H1 (cell line): Measurements from ENCODE around the gene JAG2. TPM values are rescaled to one million over a fixed set of nuclear protein-coding genes. Genes with fewer than 3 reads are reported as not detected.

Experiments used
- CTCF ChIA-PET: fragments of 300-600 bp; sonication (Branson Sonifier 250); formaldehyde crosslinking; loops from one replicate; lab custom pipeline; 2021; ENCODE audit not compliant: partially characterized antibody; lab: Charles Lee
- POLR2A ChIA-PET: fragments of 300-600 bp; sonication (Branson Sonifier 250); formaldehyde crosslinking; loops from one replicate; lab custom pipeline; 2021; ENCODE audit warnings: inconsistent platforms; ENCODE audit not compliant: partially characterized antibody; lab: Charles Lee
- DNase-seq, 2 experiments: peaks; one replicate each; pipeline versions ENCODE4 v3.0.0 to v3.0.0-alpha.2; 2010 to 2022; ENCODE audit warnings: low spot score in 2 of 2, low read depth in 1 of 2, mixed read lengths in 1 of 2
- FAIRE-seq: peaks from 2 replicates; lab custom pipeline; 2011; peaks lifted over from hg19 to GRCh38; lab: Jason Lieb, UNC
- H2AFZ ChIP-seq: 2 replicates; pipeline ENCODE4 v1.8.1; 2012; ENCODE audit warnings: low read length, inconsistent platforms
- H2AK5ac ChIP-seq: 2 replicates; pipeline ENCODE4 v1.6.1; 2013; ENCODE audit warnings: low read depth, low read length
- H2BK120ac ChIP-seq: replicated peaks from 2 replicates; pipeline ENCODE3; 2013; ENCODE audit warnings: low read depth, low read length, inconsistent platforms
- H2BK12ac ChIP-seq: 2 replicates; pipeline ENCODE4 v1.6.1; 2013; ENCODE audit warnings: low read depth, low read length
- H2BK15ac ChIP-seq: 2 replicates; pipeline ENCODE4 v1.6.1; 2013; ENCODE audit warnings: low read length
- H2BK20ac ChIP-seq: 2 replicates; pipeline ENCODE4 v1.6.1; 2013; ENCODE audit warnings: low read length
- H2BK5ac ChIP-seq: 2 replicates; pipeline ENCODE4 v1.6.1; 2013; ENCODE audit warnings: low read depth, low read length
- H3K14ac ChIP-seq: 2 replicates; pipeline ENCODE4 v1.6.1; 2013; ENCODE audit warnings: inconsistent platforms; ENCODE audit not compliant: insufficient read length
- H3K18ac ChIP-seq: 2 replicates; pipeline ENCODE4 v1.6.1; 2013; ENCODE audit warnings: low read length; ENCODE audit errors: extremely low read depth
- H3K23ac ChIP-seq: 2 replicates; pipeline ENCODE4 v1.6.1; 2013; ENCODE audit warnings: inconsistent platforms; ENCODE audit not compliant: insufficient read length
- H3K23me2 ChIP-seq: 2 replicates; pipeline ENCODE4 v1.6.1; 2013; ENCODE audit warnings: low read depth, low read length
- H3K27ac ChIP-seq: 2 replicates; pipeline ENCODE4 v1.6.1; 2011; ENCODE audit warnings: low read depth, low read length, inconsistent platforms
- H3K27me3 ChIP-seq, 4 experiments: replicated peaks in 1 of 4; 1 replicate in 1 of 4; 2 replicates in 3 of 4; pipeline versions ENCODE4 v1.6.1 to v1.8.1; 2011 to 2013; ENCODE audit warnings: low read length in 3 of 4, mild to moderate bottlenecking in 3 of 4, inconsistent platforms in 2 of 4, mixed read lengths in 2 of 4, moderate library complexity in 1 of 4; ENCODE audit not compliant: control insufficient read depth in 3 of 4, insufficient read depth in 3 of 4; ENCODE audit errors: extremely low read depth in 1 of 4
- H3K36me3 ChIP-seq, 4 experiments: 2 replicates each; pipeline versions ENCODE4 v1.6.1 to v1.8.1; 2011 to 2013; ENCODE audit warnings: mild to moderate bottlenecking in 4 of 4, low read length in 3 of 4, moderate library complexity in 2 of 4, control low read depth in 1 of 4, inconsistent platforms in 1 of 4; ENCODE audit not compliant: insufficient read depth in 4 of 4, control insufficient read depth in 2 of 4
- H3K4ac ChIP-seq: replicated peaks from 2 replicates; pipeline ENCODE3; 2013; ENCODE audit warnings: low read length, low read depth, mixed read lengths, inconsistent platforms; ENCODE audit not compliant: insufficient read length
- H3K4me1 ChIP-seq, 4 experiments: replicated peaks in 1 of 4; 1 replicate in 1 of 4; 2 replicates in 3 of 4; pipeline versions ENCODE4 v1.6.1 to v1.8.1; 2011 to 2013; ENCODE audit warnings: low read length in 3 of 4, inconsistent platforms in 2 of 4, mixed read lengths in 1 of 4; ENCODE audit not compliant: insufficient read depth in 4 of 4, control insufficient read depth in 3 of 4
- H3K4me2 ChIP-seq, 2 experiments: 2 replicates each; pipeline versions ENCODE4 v1.6.1 to v1.8.1; 2011 to 2013; ENCODE audit warnings: low read depth in 2 of 2, low read length in 2 of 2, control low read depth in 1 of 2, inconsistent platforms in 1 of 2, mild to moderate bottlenecking in 1 of 2; ENCODE audit not compliant: insufficient read depth in 1 of 2
- H3K4me3 ChIP-seq, 4 experiments: fragments of 200-600, 300-600 bp in 1 of 4; sonication (generic), shearing (Covaris generic), sonication (Bioruptor Twin) in 1 of 4; 2 replicates each; pipeline versions ENCODE4 v1.5.1 to v1.8.1; 2011 to 2016; ENCODE audit warnings: low read length in 4 of 4, low read depth in 3 of 4, control low read depth in 2 of 4, inconsistent platforms in 2 of 4, mild to moderate bottlenecking in 2 of 4, mixed read lengths in 1 of 4, moderate library complexity in 1 of 4; ENCODE audit not compliant: insufficient read depth in 2 of 4; ENCODE audit errors: extremely low read depth in 1 of 4
- H3K56ac ChIP-seq: replicated peaks from 2 replicates; pipeline ENCODE3; 2013; ENCODE audit warnings: low read depth, mild to moderate bottlenecking, mixed read lengths, low read length, inconsistent platforms; ENCODE audit not compliant: insufficient read length
- H3K79me1 ChIP-seq: 2 replicates; pipeline ENCODE4 v1.6.1; 2013; ENCODE audit warnings: low read depth, low read length, control low read depth
- H3K79me2 ChIP-seq, 2 experiments: 2 replicates each; pipeline versions ENCODE4 v1.6.1 to v1.8.1; 2012 to 2013; ENCODE audit warnings: low read length in 2 of 2, mild to moderate bottlenecking in 2 of 2, inconsistent platforms in 1 of 2; ENCODE audit not compliant: insufficient read depth in 2 of 2, control insufficient read depth in 1 of 2
- H3K9ac ChIP-seq, 4 experiments: replicated peaks in 1 of 4; 1 replicate in 1 of 4; 2 replicates in 3 of 4; pipeline versions ENCODE4 v1.6.1 to v1.8.1; 2011 to 2013; ENCODE audit warnings: low read depth in 3 of 4, low read length in 3 of 4, control low read depth in 2 of 4, mild to moderate bottlenecking in 2 of 4, moderate library complexity in 2 of 4, inconsistent platforms in 1 of 4; ENCODE audit errors: extremely low read depth in 1 of 4
- H3K9me3 ChIP-seq, 2 experiments: 2 replicates each; pipeline versions ENCODE4 v1.6.1 to v1.8.1; 2012 to 2013; ENCODE audit warnings: mild to moderate bottlenecking in 2 of 2, moderate library complexity in 2 of 2, control low read depth in 1 of 2, inconsistent platforms in 1 of 2, low read depth in 1 of 2, low read length in 1 of 2, mixed read lengths in 1 of 2; ENCODE audit not compliant: insufficient read depth in 2 of 2
- H4K20me1 ChIP-seq, 2 experiments: replicated peaks in 1 of 2; 2 replicates each; pipeline versions ENCODE3 to v1.8.1; 2011 to 2013; ENCODE audit warnings: inconsistent platforms in 2 of 2, low read length in 2 of 2, mild to moderate bottlenecking in 1 of 2; ENCODE audit not compliant: insufficient read depth in 2 of 2, control insufficient read depth in 1 of 2
- H4K5ac ChIP-seq: 2 replicates; pipeline ENCODE4 v1.6.1; 2013; ENCODE audit warnings: low read length, low read depth, mixed read lengths, inconsistent platforms; ENCODE audit not compliant: insufficient read length
- H4K8ac ChIP-seq: 2 replicates; pipeline ENCODE4 v1.8.0; 2013; ENCODE audit warnings: mild to moderate bottlenecking, moderate library complexity, low read length, inconsistent platforms; ENCODE audit not compliant: insufficient read depth; ENCODE audit errors: extremely low read depth
- H4K91ac ChIP-seq: replicated peaks from 2 replicates; pipeline ENCODE3; 2013; ENCODE audit warnings: low read length, mixed read lengths, inconsistent platforms; ENCODE audit not compliant: insufficient read length
- BACH1 ChIP-seq: IDR thresholded peaks from 2 replicates; pipeline ENCODE4 v1.6.1; 2012; ENCODE audit warnings: low read length, improper control_type of control experiment
- CEBPB ChIP-seq: IDR thresholded peaks from 2 replicates; pipeline ENCODE4 v1.6.1; 2012; ENCODE audit warnings: low read depth, low read length
- FOSL1 ChIP-seq: IDR thresholded peaks from 2 replicates; pipeline ENCODE4 v1.6.1; 2011; ENCODE audit warnings: mild to moderate bottlenecking, low read depth, low read length, moderate library complexity; ENCODE audit not compliant: insufficient read depth
- GTF2F1 ChIP-seq: IDR thresholded peaks from 2 replicates; pipeline ENCODE4 v1.6.1; 2012; ENCODE audit warnings: low read depth, low read length, improper control_type of control experiment, borderline replicate concordance
- SIRT6 ChIP-seq: IDR thresholded peaks from one replicate; pipeline ENCODE4 v1.7.1; 2012; ENCODE audit warnings: low read length, inconsistent platforms
- SP4 ChIP-seq: IDR thresholded peaks from 2 replicates; pipeline ENCODE4 v1.6.1; 2012; ENCODE audit warnings: low read length, inconsistent platforms
- SRF ChIP-seq: IDR thresholded peaks from 2 replicates; pipeline ENCODE4 v1.6.1; 2011; ENCODE audit warnings: mild to moderate bottlenecking, low read depth, low read length, moderate library complexity
- SUZ12 ChIP-seq: fragments of 200-600 bp; sonication (generic); IDR thresholded peaks from 2 replicates; pipeline ENCODE4 v1.6.1; 2012; ENCODE audit warnings: mild to moderate bottlenecking, inconsistent platforms, low read length, moderate library complexity, mixed read lengths
- ZNF274 ChIP-seq: IDR thresholded peaks from 2 replicates; pipeline ENCODE4 v1.7.0; 2012; ENCODE audit warnings: low read length, borderline replicate concordance; ENCODE audit errors: extremely low read depth
- WGBS, 2 experiments: shearing (Covaris generic) in 1 of 2; methylation state at CpG; one replicate each; pipeline versions ENCODE4 v1.1.6 to v1.1.7; 2013 to 2015; ENCODE audit warnings: low lambda C conversion rate in 2 of 2, mixed read lengths in 2 of 2, inconsistent platforms in 1 of 2, low coverage in 1 of 2, missing lambda C conversion rate in 1 of 2; ENCODE audit not compliant: insufficient replicate concordance in 2 of 2, insufficient coverage in 1 of 2, insufficient read length in 1 of 2; ENCODE audit errors: extremely low coverage in 1 of 2, missing lambda C conversion rate in 1 of 2; 5-methylcytosine and 5-hydroxymethylcytosine counted together
- polyA plus RNA-seq, 7 experiments: library from polyadenylated mRNA; depleted of rRNA in 3 of 7; stranded (reverse) in 5 of 7; unstranded in 2 of 7; fragments of >200 nt in 5 of 7; fragments of 200-250 nt in 2 of 7; gene quantifications; 1 replicate in 5 of 7; 2 replicates in 1 of 7; 4 replicates in 1 of 7; pipeline versions ENCODE4 v1.2.1 to v1.2.3, GENCODE V29; 2011 to 2013; ENCODE audit warnings: missing spikeins in 2 of 7, mixed read lengths in 2 of 7
- total RNA-seq: library from RNA; stranded (reverse); fragmentation: NEBNext Ultra II Directional; extraction: Animal tissue kit (Norgen Biotek cat#: 25700); gene quantifications from 2 replicates; pipeline ENCODE4 v1.2.1, GENCODE V29; 2021

The JAG2 gene
- total and polyA plus RNA-seq, 2 of the 8 experiments (the other 6 are each of a cell fraction or from before 2014, with no cell fraction given): 2.8 to 6.2 TPM

DNA sequence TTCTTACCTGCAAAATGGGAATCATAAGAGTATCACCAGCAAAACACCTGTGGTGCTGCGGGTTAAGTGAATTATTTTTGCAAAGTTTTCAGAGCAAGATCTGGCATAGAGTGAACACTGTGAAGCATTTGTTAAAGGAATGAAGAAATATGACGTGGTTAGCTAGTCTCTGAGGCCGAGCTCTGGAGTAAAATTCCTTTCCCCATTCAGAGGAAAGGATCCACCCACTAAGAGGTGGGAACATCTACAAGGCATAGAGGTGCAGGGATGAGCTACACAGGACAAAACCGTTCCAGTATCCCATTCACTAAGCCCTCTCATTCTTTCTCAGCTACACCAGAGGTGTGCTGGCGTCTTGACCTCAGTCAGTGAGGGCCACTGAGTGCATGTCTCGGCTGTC lies 48.5 kb downstream of the JAG2 start:
- H2BK15ac ChIP-seq: no peak overlapping the region
- FAIRE-seq (no peak), DNase-seq (no peak)
- no peak overlapping the region for H3K14ac ChIP-seq
- no peaks in the 10 kb centered on the region for H3K79me1 ChIP-seq
- no peak for TF ChIP-seq BACH1
- TF ChIP-seq FOSL1: no peak
- TF ChIP-seq ZNF274: no peak
- no peak for TF ChIP-seq GTF2F1
- TF ChIP-seq CEBPB: no peak
- TF ChIP-seq SUZ12: no peak
- no peak for TF ChIP-seq SRF
- TF ChIP-seq SIRT6: no peak
- TF ChIP-seq SP4: no peak
- no peak overlapping the region for H3K9ac ChIP-seq
- ChIA-PET POLR2A (no interaction called here), CTCF (interaction anchor here (0.6 to 1.3 kb wide), 4 partner anchors 9 to 415 kb away, joined by 3 to 4 read pairs (median 3); no protein-coding TSS in a partner anchor)
- no peak overlapping the region for H2AFZ ChIP-seq
- no peak overlapping the region for H3K4me3 ChIP-seq
- H4K5ac ChIP-seq: no peak overlapping the region
- H2BK120ac ChIP-seq: no peak overlapping the region
- peaks cover 0 to 2% (median 0%) of the 10 kb centered on the region in 4 experiments; a peak in 1 of 7 replicates for H3K27me3 ChIP-seq
- no peak overlapping the region for H3K18ac ChIP-seq
- WGBS, 2 experiments: 89% methylated on average over 6 of the region's 6 CpGs; no CpG with 5 or more reads in 1 of the 2 experiments
- no peak overlapping the region for H3K4ac ChIP-seq
- no peaks in the 10 kb centered on the region for H3K4me1 ChIP-seq
- no peak overlapping the region for H2BK5ac ChIP-seq
- no peaks in the 10 kb centered on the region for H4K20me1 ChIP-seq
- no peak overlapping the region for H3K56ac ChIP-seq
- no peaks in the 10 kb centered on the region for H3K79me2 ChIP-seq
- no peak overlapping the region for H4K91ac ChIP-seq
- H2BK20ac ChIP-seq: no peak overlapping the region
- H3K23me2 ChIP-seq: no peaks in the 10 kb centered on the region
- no peak overlapping the region for H2AK5ac ChIP-seq
- H3K23ac ChIP-seq: no peak overlapping the region
- peaks cover 19 to 24% of the 10 kb centered on the region in 2 experiments for H3K9me3 ChIP-seq
- H2BK12ac ChIP-seq: no peak overlapping the region
- H3K27ac ChIP-seq: no peak overlapping the region
- H3K36me3 ChIP-seq: no peaks in the 10 kb centered on the region
- no peak overlapping the region for H3K4me2 ChIP-seq
- H4K8ac ChIP-seq: no peak overlapping the region
